Midbrain (tissue), 1 donor: ENCODE data around the gene PTPRU.
"Not testable (repeated sequence)": the region's sequence is repeated elsewhere in the genome, so short reads cannot be mapped to it uniquely, and the experiment has no call there.

Source experiments
- DNase-seq: peaks from one replicate; lab custom pipeline; 2025; lab: John Stamatoyannopoulos, UW

The PTPRU gene

GRCh38 chr1:29290414-29290985 is 54.2 kb downstream of the PTPRU start:
- no peak for DNase-seq

GRCh38 chr1:29291756-29292155 is 55.4 kb downstream of the PTPRU start:
- DNase-seq: no peak

- no peak for DNase-seq
Measured at GRCh38 chr1:29292344-29292743, 56.0 kb downstream of the PTPRU start.

- DNase-seq: no peak
Measured at GRCh38 chr1:29297450-29297849, 61.1 kb downstream of the PTPRU start.

GRCh38 chr1:29298246-29298645 is 61.9 kb downstream of the PTPRU start:
- DNase-seq: no peak

GRCh38 chr1:29299446-29299845 is 63.1 kb downstream of the PTPRU start:
- no peak for DNase-seq

GRCh38 chr1:29301732-29302131 is 65.4 kb downstream of the PTPRU start:
- not testable (repeated sequence) for DNase-seq

GRCh38 chr1:29303201-29304024 is 67.1 kb downstream of the PTPRU start:
- no peak for DNase-seq

- DNase-seq: no peak
Measured at GRCh38 chr1:29304025-29304684, 67.8 kb downstream of the PTPRU start.

- no peak for DNase-seq
Measured at GRCh38 chr1:29305943-29306342, 69.6 kb downstream of the PTPRU start.

GRCh38 chr1:29306471-29307140 is 70.3 kb downstream of the PTPRU start:
- no peak for DNase-seq

GRCh38 chr1:29309075-29309474 is 72.8 kb downstream of the PTPRU start:
- no peak for DNase-seq

- DNase-seq: no peak
Measured at GRCh38 chr1:29309621-29310020, 73.3 kb downstream of the PTPRU start.

- no peak for DNase-seq
Measured at GRCh38 chr1:29310616-29311180, 74.4 kb downstream of the PTPRU start.

GRCh38 chr1:29311352-29312030 is 75.2 kb downstream of the PTPRU start:
- DNase-seq: no peak

GRCh38 chr1:29312469-29313461 is 76.4 kb downstream of the PTPRU start:
- no peak for DNase-seq

GRCh38 chr1:29314685-29315084 is 78.4 kb downstream of the PTPRU start:
- DNase-seq: not testable (repeated sequence)

GRCh38 chr1:29315262-29315661 is 78.9 kb downstream of the PTPRU start:
- DNase-seq: no peak

GRCh38 chr1:29315876-29316275 is 79.6 kb downstream of the PTPRU start:
- no peak for DNase-seq
